PC-3 (cell line): ENCODE results near the gene TRIM71.
"Not testable (repeated sequence)": the region's sequence is repeated elsewhere in the genome, so short reads cannot be mapped to it uniquely, and the experiment has no call there.

Experiments used
- EZH2 ChIP-seq: fragments of 300-600 bp; sonication (generic); IDR thresholded peaks from one replicate; pipeline ENCODE4 v1.6.1; 2017; ENCODE audit warnings: antibody characterized with exemption, mild to moderate bottlenecking, low read length; ENCODE audit not compliant: unreplicated experiment
- EZH2phosphoT487 ChIP-seq: fragments of 300-600 bp; sonication (generic); IDR thresholded peaks from 2 replicates; pipeline ENCODE4 v1.6.1; 2018; ENCODE audit warnings: mild to moderate bottlenecking, antibody characterized with exemption, low read length, borderline replicate concordance
- TF ChIP-seq, protein P1 (sequence below): fragments of 300-600 bp; sonication (generic); conservative IDR thresholded peaks from 2 replicates; pipeline ENCODE4 v1.5.1; 2017; ENCODE audit warnings: antibody characterized with exemption, low read depth, mild to moderate bottlenecking, low read length

- not testable (repeated sequence) for TF ChIP-seq EZH2phosphoT487, EZH2
- TF ChIP-seq, protein P1, sequence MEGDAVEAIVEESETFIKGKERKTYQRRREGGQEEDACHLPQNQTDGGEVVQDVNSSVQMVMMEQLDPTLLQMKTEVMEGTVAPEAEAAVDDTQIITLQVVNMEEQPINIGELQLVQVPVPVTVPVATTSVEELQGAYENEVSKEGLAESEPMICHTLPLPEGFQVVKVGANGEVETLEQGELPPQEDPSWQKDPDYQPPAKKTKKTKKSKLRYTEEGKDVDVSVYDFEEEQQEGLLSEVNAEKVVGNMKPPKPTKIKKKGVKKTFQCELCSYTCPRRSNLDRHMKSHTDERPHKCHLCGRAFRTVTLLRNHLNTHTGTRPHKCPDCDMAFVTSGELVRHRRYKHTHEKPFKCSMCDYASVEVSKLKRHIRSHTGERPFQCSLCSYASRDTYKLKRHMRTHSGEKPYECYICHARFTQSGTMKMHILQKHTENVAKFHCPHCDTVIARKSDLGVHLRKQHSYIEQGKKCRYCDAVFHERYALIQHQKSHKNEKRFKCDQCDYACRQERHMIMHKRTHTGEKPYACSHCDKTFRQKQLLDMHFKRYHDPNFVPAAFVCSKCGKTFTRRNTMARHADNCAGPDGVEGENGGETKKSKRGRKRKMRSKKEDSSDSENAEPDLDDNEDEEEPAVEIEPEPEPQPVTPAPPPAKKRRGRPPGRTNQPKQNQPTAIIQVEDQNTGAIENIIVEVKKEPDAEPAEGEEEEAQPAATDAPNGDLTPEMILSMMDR: not testable (repeated sequence)
These were observed 21.3 kb upstream of the TRIM71 start for GRCh38 chr3:32796384-32796950.
